Gastrocnemius medialis (tissue), 4 donors: ENCODE measurements around the gene DXO.
"Not testable (repeated sequence)": the region's sequence is repeated elsewhere in the genome, so short reads cannot be mapped to it uniquely, and the experiment has no call there.

Experiments used
- POLR2A ChIP-seq, 2 donors: fragments of 450-650 bp; IDR thresholded peaks; one replicate each; pipeline ENCODE4 v1.6.1; 2017; ENCODE audit warnings: antibody characterized with exemption in 2 of 2, mild to moderate bottlenecking in 2 of 2, moderate library complexity in 2 of 2
- TF ChIP-seq, protein P1 (sequence below), 5 experiments: fragments of 450-650 bp in 3 of 5; fragments of 200-600 bp in 2 of 5; sonication (generic) in 2 of 5; IDR thresholded peaks in 4 of 5; conservative IDR thresholded peaks in 1 of 5; 1 replicate in 4 of 5; 2 replicates in 1 of 5; pipeline ENCODE4 v1.5.1; 2016 to 2019; ENCODE audit warnings: antibody characterized with exemption in 5 of 5, mild to moderate bottlenecking in 3 of 5, moderate library complexity in 3 of 5

DNA sequence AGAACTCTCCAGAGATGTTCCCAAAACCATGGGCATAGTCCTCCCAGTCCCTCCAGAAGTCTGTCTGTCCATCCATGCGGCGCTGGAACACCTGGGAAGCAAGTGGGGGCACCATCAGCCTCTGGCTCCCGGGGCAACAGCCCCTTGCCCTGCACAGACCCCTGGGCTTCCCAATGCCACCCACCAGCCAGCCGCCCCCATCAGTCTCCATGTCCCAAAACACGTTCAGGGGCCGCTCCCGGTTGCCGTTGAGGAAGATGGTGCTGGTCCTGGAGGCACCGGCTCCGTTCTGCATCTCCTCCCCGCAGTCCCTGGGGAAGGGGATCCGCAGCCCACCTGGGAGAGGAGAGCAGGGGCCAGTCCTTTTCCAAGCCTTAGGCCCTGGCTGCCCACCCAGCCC, 37.6 kb upstream of the DXO start:
- TF ChIP-seq, protein P1, sequence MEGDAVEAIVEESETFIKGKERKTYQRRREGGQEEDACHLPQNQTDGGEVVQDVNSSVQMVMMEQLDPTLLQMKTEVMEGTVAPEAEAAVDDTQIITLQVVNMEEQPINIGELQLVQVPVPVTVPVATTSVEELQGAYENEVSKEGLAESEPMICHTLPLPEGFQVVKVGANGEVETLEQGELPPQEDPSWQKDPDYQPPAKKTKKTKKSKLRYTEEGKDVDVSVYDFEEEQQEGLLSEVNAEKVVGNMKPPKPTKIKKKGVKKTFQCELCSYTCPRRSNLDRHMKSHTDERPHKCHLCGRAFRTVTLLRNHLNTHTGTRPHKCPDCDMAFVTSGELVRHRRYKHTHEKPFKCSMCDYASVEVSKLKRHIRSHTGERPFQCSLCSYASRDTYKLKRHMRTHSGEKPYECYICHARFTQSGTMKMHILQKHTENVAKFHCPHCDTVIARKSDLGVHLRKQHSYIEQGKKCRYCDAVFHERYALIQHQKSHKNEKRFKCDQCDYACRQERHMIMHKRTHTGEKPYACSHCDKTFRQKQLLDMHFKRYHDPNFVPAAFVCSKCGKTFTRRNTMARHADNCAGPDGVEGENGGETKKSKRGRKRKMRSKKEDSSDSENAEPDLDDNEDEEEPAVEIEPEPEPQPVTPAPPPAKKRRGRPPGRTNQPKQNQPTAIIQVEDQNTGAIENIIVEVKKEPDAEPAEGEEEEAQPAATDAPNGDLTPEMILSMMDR (IDR thresholded peaks at IDR 0.05 in 4 of 5, conservative IDR thresholded peaks at IDR 0.05 in 1 of 5): not testable (repeated sequence)
- not testable (repeated sequence) for TF ChIP-seq POLR2A (IDR thresholded peaks at IDR 0.05)
